Epithelial cell of esophagus (primary cell): Measurements from ENCODE around the gene PITPNM2.

Experiments
- DNase-seq: peaks from one replicate; pipeline ENCODE4 v3.0.0; 2010; ENCODE audit warnings: low read depth
- H3K4me3 ChIP-seq: 2 replicates; pipeline ENCODE4 v1.5.1; 2011; ENCODE audit warnings: mild to moderate bottlenecking, low read length, control low read depth
- CTCF ChIP-seq: IDR thresholded peaks from 2 replicates; pipeline ENCODE4 v1.5.1; 2011; ENCODE audit warnings: low read depth, mild to moderate bottlenecking, low read length, control low read depth, inconsistent platforms; ENCODE audit not compliant: insufficient read depth; ENCODE audit errors: missing control alignments

Gene PITPNM2

GRCh38 chr12:123132951-123133619 is 17.8 kb downstream of the PITPNM2 start:
- no peak overlapping the region for H3K4me3 ChIP-seq
- DNase-seq: no peak
- TF ChIP-seq CTCF: no peak

- no peak for TF ChIP-seq CTCF
- no peak overlapping the region for H3K4me3 ChIP-seq
- no peak for DNase-seq
Measured at GRCh38 chr12:123131879-123132402, 18.9 kb downstream of the PITPNM2 start.

- TF ChIP-seq CTCF: no peak
- no peak overlapping the region for H3K4me3 ChIP-seq
- peak; percentile 27 for DNase-seq
Measured at GRCh38 chr12:123131291-123131832, 19.5 kb downstream of the PITPNM2 start.

GRCh38 chr12:123129621-123130020 is 21.3 kb downstream of the PITPNM2 start:
- H3K4me3 ChIP-seq: no peak overlapping the region
- DNase-seq: peak; percentile 38
- no peak for TF ChIP-seq CTCF

- TF ChIP-seq CTCF: no peak
- no peak overlapping the region for H3K4me3 ChIP-seq
- DNase-seq: no peak
Measured at GRCh38 chr12:123127182-123127495, 23.8 kb downstream of the PITPNM2 start.

- H3K4me3 ChIP-seq: no peak overlapping the region
- peak; percentile 91 for DNase-seq
- TF ChIP-seq CTCF: no peak
Measured at GRCh38 chr12:123126294-123127181, 24.4 kb downstream of the PITPNM2 start.
